ENCODE data around the gene GPR183.

GPR183 gene

GRCh38 chr13:99307247-99307646, at the start of gene GPR183:
Gene GPR183, minus strand, starts transcription at chr13:99307399. Its CDS starts 11,254 bp downstream, at chr13:99296145.
- H3K4me3 ChIP-seq (ENCODE audit: low read depth, low read length): no peak within 1 kb of the TSS
- no peak for DNase-seq (ENCODE audit: low read depth)

- no peak overlapping the region for H3K4me3 ChIP-seq (ENCODE audit: low read depth, low read length)
- DNase-seq (ENCODE audit: low read depth): peak; percentile 53
These were observed 49.3 kb upstream of the GPR183 start for GRCh38 chr13:99356262-99357091.

- DNase-seq (ENCODE audit: low read depth): no peak
- no peak overlapping the region for H3K4me3 ChIP-seq (ENCODE audit: low read depth, low read length)
These were observed 48.7 kb upstream of the GPR183 start for GRCh38 chr13:99356012-99356261.

GRCh38 chr13:99355267-99356011, 48.2 kb upstream of the GPR183 start:
- DNase-seq (ENCODE audit: low read depth): no peak
- no peak overlapping the region for H3K4me3 ChIP-seq (ENCODE audit: low read depth, low read length)

- DNase-seq (ENCODE audit: low read depth): no peak
- no peak overlapping the region for H3K4me3 ChIP-seq (ENCODE audit: low read depth, low read length)
These were observed 47.3 kb upstream of the GPR183 start for GRCh38 chr13:99354371-99354951.

- no peak overlapping the region for H3K4me3 ChIP-seq (ENCODE audit: low read depth, low read length)
- DNase-seq (ENCODE audit: low read depth): no peak
These were observed 46.6 kb upstream of the GPR183 start for GRCh38 chr13:99353836-99354235.

- no peak overlapping the region for H3K4me3 ChIP-seq (ENCODE audit: low read depth, low read length)
These were observed 46.0 kb upstream of the GPR183 start for GRCh38 chr13:99353246-99353600.

GRCh38 chr13:99352351-99353245, 45.4 kb upstream of the GPR183 start:
- H3K4me3 ChIP-seq (ENCODE audit: low read depth, low read length): no peak overlapping the region
- no peak for DNase-seq (ENCODE audit: low read depth)

More at GRCh38 chr13:99353246-99353600, 46.0 kb upstream of the GPR183 start:
- DNase-seq (ENCODE audit: low read depth): no peak

GRCh38 chr13:99351772-99352171, 44.6 kb upstream of the GPR183 start:
- DNase-seq (ENCODE audit: low read depth): no peak
- no peak overlapping the region for H3K4me3 ChIP-seq (ENCODE audit: low read depth, low read length)

- no peak for DNase-seq (ENCODE audit: low read depth)
- no peak overlapping the region for H3K4me3 ChIP-seq (ENCODE audit: low read depth, low read length)
These were observed 43.0 kb upstream of the GPR183 start for GRCh38 chr13:99350191-99350590.

- peak; percentile 36 for DNase-seq (ENCODE audit: low read depth)
- H3K4me3 ChIP-seq (ENCODE audit: low read depth, low read length): no peak overlapping the region
These were observed 40.8 kb upstream of the GPR183 start for GRCh38 chr13:99347911-99348451.

- DNase-seq (ENCODE audit: low read depth): no peak
- no peak overlapping the region for H3K4me3 ChIP-seq (ENCODE audit: low read depth, low read length)
These were observed 40.2 kb upstream of the GPR183 start for GRCh38 chr13:99347335-99347878.

GRCh38 chr13:99346335-99347042, 39.3 kb upstream of the GPR183 start:
- H3K4me3 ChIP-seq (ENCODE audit: low read depth, low read length): no peak overlapping the region
- no peak for DNase-seq (ENCODE audit: low read depth)

- no peak overlapping the region for H3K4me3 ChIP-seq (ENCODE audit: low read depth, low read length)
- DNase-seq (ENCODE audit: low read depth): no peak
These were observed 38.1 kb upstream of the GPR183 start for GRCh38 chr13:99345345-99345744.

- no peak for DNase-seq (ENCODE audit: low read depth)
- no peak overlapping the region for H3K4me3 ChIP-seq (ENCODE audit: low read depth, low read length)
These were observed 37.5 kb upstream of the GPR183 start for GRCh38 chr13:99344610-99345208.

- DNase-seq (ENCODE audit: low read depth): no peak
These were observed 35.6 kb upstream of the GPR183 start for GRCh38 chr13:99342723-99343315.

GRCh38 chr13:99341969-99342722, 34.9 kb upstream of the GPR183 start:
- H3K4me3 ChIP-seq (ENCODE audit: low read depth, low read length): no peak overlapping the region
- no peak for DNase-seq (ENCODE audit: low read depth)

More at GRCh38 chr13:99342723-99343315, 35.6 kb upstream of the GPR183 start:
- no peak overlapping the region for H3K4me3 ChIP-seq (ENCODE audit: low read depth, low read length)

Measured in skeletal muscle cell (primary cell).